HG03135 (cell line): ENCODE data around the gene SGCD.
"Not testable (repeated sequence)": the region's sequence is repeated elsewhere in the genome, so short reads cannot be mapped to it uniquely, and the experiment has no call there.

Experiments used
- ATAC-seq: cut with Tn5 transposase; IDR thresholded peaks from one replicate; pipeline ENCODE4 v1.9.1; 2021; ENCODE audit warnings: mild to moderate bottlenecking, moderate library complexity; ENCODE audit not compliant: unreplicated experiment

Gene SGCD

GRCh38 chr5:156552855-156553358 is 225.9 kb downstream of the SGCD start:
- ATAC-seq = no peak

- ATAC-seq = no peak
These were observed 229.9 kb downstream of the SGCD start for GRCh38 chr5:156556666-156557406.

GRCh38 chr5:156560002-156560401 is 233.0 kb downstream of the SGCD start:
- no peak for ATAC-seq

GRCh38 chr5:156561651-156562050 is 234.7 kb downstream of the SGCD start:
- ATAC-seq = no peak

GRCh38 chr5:156570615-156571014 is 243.7 kb downstream of the SGCD start:
- no peak for ATAC-seq

- no peak for ATAC-seq
These were observed 254.8 kb downstream of the SGCD start for GRCh38 chr5:156581725-156582124.

GRCh38 chr5:156582193-156582598 is 255.2 kb downstream of the SGCD start:
- no peak for ATAC-seq

GRCh38 chr5:156584871-156585270 is 257.9 kb downstream of the SGCD start:
- no peak for ATAC-seq

GRCh38 chr5:156585999-156586398 is 259.0 kb downstream of the SGCD start:
- ATAC-seq = no peak

GRCh38 chr5:156587012-156587411 is 260.0 kb downstream of the SGCD start:
- ATAC-seq = no peak

GRCh38 chr5:156588306-156588705 is 261.3 kb downstream of the SGCD start:
- ATAC-seq = no peak

- ATAC-seq = no peak
These were observed 262.4 kb downstream of the SGCD start for GRCh38 chr5:156589104-156589945.

GRCh38 chr5:156589946-156590216 is 262.9 kb downstream of the SGCD start:
- ATAC-seq = no peak

- ATAC-seq = no peak
These were observed 264.0 kb downstream of the SGCD start for GRCh38 chr5:156590978-156591377.

GRCh38 chr5:156591631-156592030 is 264.7 kb downstream of the SGCD start:
- ATAC-seq = no peak

GRCh38 chr5:156593546-156593945 is 266.6 kb downstream of the SGCD start:
- no peak for ATAC-seq

GRCh38 chr5:156594406-156594805 is 267.4 kb downstream of the SGCD start:
- no peak for ATAC-seq

- ATAC-seq = no peak
These were observed 268.3 kb downstream of the SGCD start for GRCh38 chr5:156595132-156595787.

GRCh38 chr5:156597276-156597675 is 270.3 kb downstream of the SGCD start:
- no peak for ATAC-seq

GRCh38 chr5:156598964-156599363 is 272.0 kb downstream of the SGCD start:
- no peak for ATAC-seq

GRCh38 chr5:156610582-156610981 is 283.6 kb downstream of the SGCD start:
- ATAC-seq = not testable (repeated sequence)

- ATAC-seq = no peak
These were observed 288.9 kb downstream of the SGCD start for GRCh38 chr5:156615901-156616300.
